HepG2 (cell line): ENCODE results near the gene KRT40. TPM values are rescaled to one million over a fixed set of nuclear protein-coding genes. Genes with fewer than 3 reads are reported as not detected.

ENCODE experiments used
- HIC2 ChIP-seq: sonication (generic); formaldehyde crosslinking; IDR thresholded peaks from 2 replicates; pipeline ENCODE4 v1.9.0; 2022; ENCODE audit warnings: low read depth, missing genetic modification reagents
- HNF1A ChIP-seq, 2 experiments: sonication (generic) in 1 of 2; formaldehyde crosslinking in 1 of 2; IDR thresholded peaks; 2 replicates each; pipeline versions ENCODE4 v1.4.0 to v1.6.1; 2016 to 2020; ENCODE audit warnings: borderline replicate concordance in 1 of 2, low read depth in 1 of 2, mild to moderate bottlenecking in 1 of 2, missing genetic modification reagents in 1 of 2
- HNF4A ChIP-seq: sonication (generic); formaldehyde crosslinking; IDR thresholded peaks from 2 replicates; pipeline ENCODE4 v1.4.0; 2020; ENCODE audit warnings: missing genetic modification reagents
- HOXD1 ChIP-seq: sonication (generic); formaldehyde crosslinking; IDR thresholded peaks from 2 replicates; pipeline ENCODE4 v1.5.0; 2020; ENCODE audit warnings: missing genetic modification reagents
- KDM5A ChIP-seq: fragments of 200-600 bp; sonication (generic); IDR thresholded peaks from 2 replicates; pipeline ENCODE4 v1.7.0; 2018; ENCODE audit warnings: antibody characterized with exemption, mild to moderate bottlenecking, low read length, borderline replicate concordance
- MAX ChIP-seq: IDR thresholded peaks from 2 replicates; pipeline ENCODE4 v1.6.1; 2012; ENCODE audit warnings: inconsistent platforms
- NCOA1 ChIP-seq: sonication (generic); formaldehyde crosslinking; IDR thresholded peaks from 2 replicates; pipeline ENCODE4 v1.9.0; 2021; ENCODE audit warnings: missing genetic modification reagents
- PAF1 ChIP-seq: IDR thresholded peaks from 2 replicates; pipeline ENCODE4 v1.6.1; 2016; ENCODE audit warnings: missing genetic modification reagents, missing compliant biosample characterization
- PRPF4 ChIP-seq: fragments of 200-400 bp; formaldehyde crosslinking; IDR thresholded peaks from 2 replicates; pipeline ENCODE4 v1.6.1; 2016; ENCODE audit warnings: low read length, low read depth; ENCODE audit not compliant: poor library complexity, severe bottlenecking
- SOX5 ChIP-seq: IDR thresholded peaks from 2 replicates; pipeline ENCODE4 v1.6.1; 2016; ENCODE audit warnings: borderline replicate concordance
- YY1 ChIP-seq: IDR thresholded peaks from 2 replicates; pipeline ENCODE4 v1.6.1; 2011; ENCODE audit warnings: low read length, low read depth, moderate library complexity, mild to moderate bottlenecking; ENCODE audit not compliant: insufficient read depth, insufficient replicate concordance
- ZBTB1 ChIP-seq: sonication (generic); formaldehyde crosslinking; IDR thresholded peaks from 2 replicates; pipeline ENCODE4 v1.4.0; 2020; ENCODE audit warnings: missing genetic modification reagents, borderline replicate concordance
- ZNF138 ChIP-seq: sonication (generic); formaldehyde crosslinking; IDR thresholded peaks from 2 replicates; pipeline ENCODE4 v1.5.0; 2020; ENCODE audit warnings: mild to moderate bottlenecking, low read depth, missing genetic modification reagents
- ZNF713 ChIP-seq: sonication (generic); formaldehyde crosslinking; IDR thresholded peaks from 2 replicates; pipeline ENCODE4 v1.4.0; 2020; ENCODE audit warnings: mild to moderate bottlenecking, missing genetic modification reagents
- polyA plus RNA-seq, 8 experiments: library from polyadenylated mRNA; depleted of rRNA in 3 of 8; stranded (reverse) in 7 of 8; unstranded in 1 of 8; fragments of >200 nt; fragmentation: Illumina TruSeq in 4 of 8; extraction: Trizol in 4 of 8; gene quantifications; 2 replicates each; pipeline versions ENCODE4 v1.2.1 to v1.2.3, GENCODE V29; 2011 to 2016; ENCODE audit warnings: low read depth in 4 of 8, missing spikeins in 1 of 8, mixed read lengths in 1 of 8; ENCODE audit not compliant: insufficient read depth in 1 of 8
- total RNA-seq, 5 experiments: library from RNA; depleted of rRNA; stranded (reverse); fragments of >200 nt; fragmentation: Illumina TruSeq; extraction: Trizol; gene quantifications; 2 replicates each; pipeline ENCODE4 v1.2.3, GENCODE V29; 2016; ENCODE audit warnings: low read depth in 1 of 5
- TF ChIP-seq, protein P1 (sequence below): sonication (generic); formaldehyde crosslinking; IDR thresholded peaks from 2 replicates; pipeline ENCODE4 v1.8.0; 2022; ENCODE audit warnings: missing genetic modification reagents, mild to moderate bottlenecking, moderate library complexity, borderline replicate concordance
- TF ChIP-seq, protein P2 (sequence below), 2 experiments: fragments of 450-650 bp in 1 of 2; sonication (generic) in 1 of 2; formaldehyde crosslinking; IDR thresholded peaks; 2 replicates each; pipeline versions ENCODE4 v1.5.0 to v1.8.0; 2020 to 2022; ENCODE audit warnings: mild to moderate bottlenecking in 1 of 2, missing genetic modification reagents in 1 of 2
- TF ChIP-seq, protein P3 (sequence below): sonication (generic); formaldehyde crosslinking; IDR thresholded peaks from 2 replicates; pipeline ENCODE4 v1.4.0; 2020; ENCODE audit warnings: missing genetic modification reagents

The KRT40 gene
- total and polyA plus RNA-seq, 2 of the 13 experiments (the other 11 are each of a cell fraction or from before 2014, with no cell fraction given), result not detected

GRCh38 chr17:40958086-40958953 is 25.8 kb downstream of the KRT40 start (continued):
- TF ChIP-seq, protein P1, sequence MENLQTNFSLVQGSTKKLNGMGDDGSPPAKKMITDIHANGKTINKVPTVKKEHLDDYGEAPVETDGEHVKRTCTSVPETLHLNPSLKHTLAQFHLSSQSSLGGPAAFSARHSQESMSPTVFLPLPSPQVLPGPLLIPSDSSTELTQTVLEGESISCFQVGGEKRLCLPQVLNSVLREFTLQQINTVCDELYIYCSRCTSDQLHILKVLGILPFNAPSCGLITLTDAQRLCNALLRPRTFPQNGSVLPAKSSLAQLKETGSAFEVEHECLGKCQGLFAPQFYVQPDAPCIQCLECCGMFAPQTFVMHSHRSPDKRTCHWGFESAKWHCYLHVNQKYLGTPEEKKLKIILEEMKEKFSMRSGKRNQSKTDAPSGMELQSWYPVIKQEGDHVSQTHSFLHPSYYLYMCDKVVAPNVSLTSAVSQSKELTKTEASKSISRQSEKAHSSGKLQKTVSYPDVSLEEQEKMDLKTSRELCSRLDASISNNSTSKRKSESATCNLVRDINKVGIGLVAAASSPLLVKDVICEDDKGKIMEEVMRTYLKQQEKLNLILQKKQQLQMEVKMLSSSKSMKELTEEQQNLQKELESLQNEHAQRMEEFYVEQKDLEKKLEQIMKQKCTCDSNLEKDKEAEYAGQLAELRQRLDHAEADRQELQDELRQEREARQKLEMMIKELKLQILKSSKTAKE (CRISPR knock-in tag), result peak; percentile 49; the same call in 1 of the 2 replicates
- TF ChIP-seq KDM5A, result no peak
- TF ChIP-seq HIC2, result no peak
- TF ChIP-seq ZNF138, result no peak
- TF ChIP-seq MAX, result peak; percentile 44; the same call in 1 of the 2 replicates
- TF ChIP-seq NCOA1 (CRISPR knock-in tag), result no peak
- TF ChIP-seq PAF1 (CRISPR knock-in tag), result no peak
- TF ChIP-seq ZBTB1 (CRISPR knock-in tag), result no peak
- TF ChIP-seq, protein P2, sequence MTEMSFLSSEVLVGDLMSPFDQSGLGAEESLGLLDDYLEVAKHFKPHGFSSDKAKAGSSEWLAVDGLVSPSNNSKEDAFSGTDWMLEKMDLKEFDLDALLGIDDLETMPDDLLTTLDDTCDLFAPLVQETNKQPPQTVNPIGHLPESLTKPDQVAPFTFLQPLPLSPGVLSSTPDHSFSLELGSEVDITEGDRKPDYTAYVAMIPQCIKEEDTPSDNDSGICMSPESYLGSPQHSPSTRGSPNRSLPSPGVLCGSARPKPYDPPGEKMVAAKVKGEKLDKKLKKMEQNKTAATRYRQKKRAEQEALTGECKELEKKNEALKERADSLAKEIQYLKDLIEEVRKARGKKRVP (CRISPR knock-in tag; IDR thresholded peaks at IDR 0.05), result no peak
- TF ChIP-seq HNF4A (CRISPR knock-in tag), result peak; percentile 48
- no peak for TF ChIP-seq YY1
- no peak for TF ChIP-seq PRPF4
- TF ChIP-seq, protein P3, sequence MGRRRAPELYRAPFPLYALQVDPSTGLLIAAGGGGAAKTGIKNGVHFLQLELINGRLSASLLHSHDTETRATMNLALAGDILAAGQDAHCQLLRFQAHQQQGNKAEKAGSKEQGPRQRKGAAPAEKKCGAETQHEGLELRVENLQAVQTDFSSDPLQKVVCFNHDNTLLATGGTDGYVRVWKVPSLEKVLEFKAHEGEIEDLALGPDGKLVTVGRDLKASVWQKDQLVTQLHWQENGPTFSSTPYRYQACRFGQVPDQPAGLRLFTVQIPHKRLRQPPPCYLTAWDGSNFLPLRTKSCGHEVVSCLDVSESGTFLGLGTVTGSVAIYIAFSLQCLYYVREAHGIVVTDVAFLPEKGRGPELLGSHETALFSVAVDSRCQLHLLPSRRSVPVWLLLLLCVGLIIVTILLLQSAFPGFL (CRISPR knock-in tag), result no peak
- no peak for TF ChIP-seq ZNF713 (CRISPR knock-in tag)
- peak; percentile 46; the same call in 1 of the 2 replicates for TF ChIP-seq HNF1A (IDR thresholded peaks at IDR 0.05; ENCODE audit: low read depth)
- peak; percentile 58; the same call in 1 of the 2 replicates for TF ChIP-seq HNF1A (CRISPR knock-in tag; IDR thresholded peaks at IDR 0.05; ENCODE audit: borderline replicate concordance)
- TF ChIP-seq SOX5 (CRISPR knock-in tag), result peak; percentile 86; the same call in 1 of the 2 replicates
- TF ChIP-seq HOXD1, result peak; percentile 100
